GM18867 (cell line): ENCODE measurements around the gene CRTC1.

ENCODE experiments used
- ATAC-seq: cut with Tn5 transposase; IDR thresholded peaks from one replicate; pipeline ENCODE4 v1.9.1; 2021; ENCODE audit warnings: mild to moderate bottlenecking, moderate library complexity; ENCODE audit not compliant: unreplicated experiment

Gene CRTC1

DNA sequence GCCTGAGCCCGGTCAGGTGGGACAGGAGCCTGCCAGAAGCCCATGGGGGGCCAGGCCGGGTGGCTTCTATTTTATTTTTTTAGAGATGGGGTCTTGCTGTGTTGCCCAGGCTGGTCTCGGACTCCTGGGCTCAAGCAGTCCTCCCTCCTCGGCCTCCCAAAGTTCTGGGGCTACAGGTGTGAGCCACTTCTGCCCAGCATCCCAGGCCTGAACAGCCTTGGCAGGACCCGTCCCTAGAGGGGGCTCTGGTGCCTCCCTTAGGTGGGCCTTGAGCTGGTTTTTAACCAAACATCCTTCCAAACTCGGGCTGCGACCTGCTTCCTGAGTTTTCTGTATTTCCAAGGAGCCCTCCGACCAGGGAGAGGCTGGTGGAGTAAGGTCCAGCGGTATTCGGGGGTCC is 97.2 kb downstream of the CRTC1 start:
- ATAC-seq = no peak

DNA sequence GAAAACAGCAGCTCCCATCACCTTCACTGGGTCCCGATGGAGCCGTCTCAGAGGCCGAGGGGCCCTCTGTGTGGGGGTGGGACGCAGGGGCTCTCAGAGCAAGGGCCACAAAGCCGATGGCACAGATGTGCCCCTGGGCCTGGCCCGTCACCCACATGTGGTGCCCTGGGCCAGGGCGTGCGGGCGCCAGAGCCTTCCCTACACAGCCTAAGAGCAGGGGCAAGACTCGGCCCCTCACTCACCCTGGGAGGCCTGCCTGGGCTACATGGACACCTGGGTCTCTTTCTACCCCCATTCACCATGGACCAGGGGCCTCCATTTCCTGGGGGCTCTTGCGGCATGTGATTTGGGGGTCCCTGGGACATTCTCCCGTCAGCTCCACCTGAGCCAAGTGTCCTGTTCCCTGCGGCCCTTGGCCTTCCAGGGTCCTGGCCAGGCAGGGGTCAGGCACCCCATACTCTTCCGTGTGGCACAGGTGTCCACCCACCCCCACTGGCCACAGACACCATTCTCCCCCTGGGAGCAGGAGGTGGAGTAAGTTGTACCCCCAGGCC is 97.6 kb downstream of the CRTC1 start:
- no peak for ATAC-seq

DNA sequence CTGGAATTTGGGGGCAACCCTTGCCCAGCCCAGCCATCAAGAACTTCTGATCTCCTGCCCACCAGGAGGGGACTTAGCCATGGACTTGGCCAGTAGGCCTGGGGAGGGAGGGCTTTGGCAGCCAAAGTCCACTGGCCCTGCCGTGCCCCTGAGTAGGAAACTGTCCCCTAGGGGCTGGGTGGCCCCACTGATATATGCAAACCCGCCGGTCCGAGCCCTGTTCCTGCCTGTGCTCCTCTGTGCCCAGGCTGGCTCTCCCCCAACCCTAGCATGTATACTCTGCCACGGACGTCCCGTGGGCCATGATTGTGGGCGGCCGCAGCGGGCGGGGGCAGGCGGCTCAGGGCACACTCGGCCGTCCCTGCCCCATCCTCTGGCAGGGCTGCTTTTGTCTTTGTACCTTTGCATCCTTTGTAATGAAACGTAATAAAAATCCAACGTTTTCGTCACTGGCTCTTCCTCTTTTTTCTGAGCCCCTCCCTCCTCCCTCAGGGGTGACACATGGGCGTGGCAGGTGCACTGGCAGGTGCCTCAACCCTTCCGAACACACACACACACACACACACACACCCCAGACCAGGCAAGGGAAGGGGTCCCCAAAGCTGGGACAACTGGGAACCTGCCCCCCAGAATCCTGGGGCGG is 98.5 kb downstream of the CRTC1 start:
- no peak for ATAC-seq

DNA sequence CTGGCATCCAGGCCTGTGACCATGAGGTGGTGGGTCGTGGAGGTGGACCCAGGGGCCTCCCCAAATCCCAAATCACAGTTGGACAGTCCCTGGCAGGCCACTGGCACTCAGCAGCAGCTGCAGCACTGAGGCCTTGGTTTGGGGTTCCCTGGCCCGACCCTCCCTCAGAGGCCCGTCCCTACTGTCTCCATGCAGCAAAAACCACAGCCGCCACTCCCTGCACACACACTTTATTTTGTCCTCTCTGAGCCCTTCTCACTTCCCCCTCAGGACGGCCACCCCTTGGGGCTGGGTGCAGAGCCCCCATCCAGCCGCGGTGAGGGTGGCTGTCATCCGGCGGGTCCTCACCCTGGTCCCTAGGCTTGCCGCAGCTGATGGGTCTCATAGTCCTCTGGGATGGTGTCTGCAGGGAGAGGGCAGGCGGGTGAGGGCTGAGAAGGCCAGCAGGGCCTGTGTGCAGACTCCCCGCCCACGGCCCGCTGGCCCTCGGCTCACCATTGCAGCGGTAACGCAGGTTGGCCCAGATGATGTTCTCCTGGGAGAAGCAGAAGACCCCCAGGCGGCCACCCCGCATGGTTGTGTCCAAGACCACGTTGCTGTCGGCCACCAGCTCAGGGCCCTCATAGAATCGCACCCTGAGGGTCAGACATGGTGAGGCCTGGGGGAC is 99.2 kb downstream of the CRTC1 start:
- ATAC-seq = no peak

DNA sequence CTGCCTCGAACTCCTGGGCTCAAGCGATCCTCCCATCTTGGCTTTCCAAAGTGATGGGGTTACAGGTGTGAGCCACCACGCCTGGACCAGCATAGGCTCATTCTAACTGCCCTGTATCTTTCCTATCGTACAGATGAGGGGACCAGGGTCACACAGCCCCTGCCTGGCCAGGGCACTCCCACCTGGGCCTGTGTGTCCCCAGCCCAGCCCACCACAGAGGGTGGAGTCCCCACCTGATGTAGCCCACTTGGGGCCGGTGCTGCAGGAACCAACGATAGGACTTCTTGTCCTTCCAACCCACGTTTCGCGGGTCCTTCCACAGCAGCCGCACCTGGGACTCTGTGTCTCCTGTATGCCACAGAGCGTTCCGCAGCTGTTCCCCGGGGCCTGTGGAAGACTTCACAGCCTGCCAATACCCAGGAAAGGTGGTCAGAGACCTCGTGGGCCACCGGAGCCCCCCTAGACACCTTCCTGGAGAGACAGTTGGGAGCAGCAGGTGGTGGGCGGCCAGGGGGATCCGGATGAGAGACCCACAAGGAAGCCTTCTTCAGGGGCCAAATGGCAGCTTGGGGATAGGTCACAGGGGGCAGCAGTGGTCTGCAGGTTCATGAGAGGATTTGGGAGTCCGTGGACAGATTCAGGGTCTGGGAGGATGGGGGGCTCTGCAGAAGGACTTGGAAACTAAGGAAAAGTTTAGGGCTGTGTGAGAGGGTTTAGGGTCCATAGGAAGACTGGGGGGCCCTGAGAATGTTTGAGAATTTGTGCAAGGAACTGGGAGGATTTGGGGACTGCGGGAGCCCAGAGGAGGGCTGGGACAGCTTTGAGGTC is 100.7 kb downstream of the CRTC1 start:
- no peak for ATAC-seq

- no peak for ATAC-seq
Measured at GRCh38 chr19:18784786-18785120, 101.3 kb downstream of the CRTC1 start.

- no peak for ATAC-seq
Measured at GRCh38 chr19:18785179-18786124, 102.0 kb downstream of the CRTC1 start.

DNA sequence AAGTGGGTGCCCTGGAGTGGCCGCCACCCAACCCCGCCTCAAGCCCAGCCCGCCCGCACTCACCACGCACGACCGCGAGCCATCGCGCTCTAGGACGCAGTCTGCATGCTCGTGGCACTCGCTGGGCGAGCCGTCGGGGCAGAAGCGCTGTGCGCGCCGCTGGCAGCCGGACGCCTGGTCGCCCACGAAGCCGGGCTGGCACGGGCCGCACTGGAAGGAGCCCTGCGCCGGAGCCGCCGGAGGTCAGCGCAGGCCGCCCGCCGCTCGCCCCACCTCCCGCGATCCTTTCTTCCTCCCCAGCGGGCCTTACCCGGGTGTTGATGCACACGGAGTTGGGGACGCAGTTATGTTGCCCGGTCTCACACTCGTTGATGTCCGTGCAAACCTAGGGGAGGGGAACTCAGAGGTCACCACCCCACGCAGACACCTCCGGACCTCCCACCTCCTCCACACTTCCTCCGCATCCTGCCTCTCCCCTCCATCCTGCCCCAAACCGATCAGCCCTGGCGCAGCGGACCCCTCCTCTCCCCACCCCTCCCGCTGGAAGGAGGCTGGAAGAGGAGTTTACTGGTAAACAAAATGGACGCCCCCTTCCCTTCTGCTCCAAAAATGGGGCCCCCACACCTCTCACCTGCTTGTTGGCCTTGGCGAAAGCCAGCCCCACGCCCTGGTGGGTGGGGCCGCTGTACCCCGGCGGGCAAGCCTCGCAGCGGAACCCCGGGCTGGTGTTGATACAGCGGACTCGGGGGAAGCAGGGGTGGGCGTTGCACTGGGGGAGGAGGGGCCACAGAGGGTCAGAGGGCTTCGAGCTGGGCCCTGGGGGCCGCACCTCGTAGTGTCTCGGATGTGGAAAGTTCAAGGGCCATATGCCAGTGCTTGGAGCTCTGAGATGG is 105.3 kb downstream of the CRTC1 start:
- ATAC-seq = no peak

DNA sequence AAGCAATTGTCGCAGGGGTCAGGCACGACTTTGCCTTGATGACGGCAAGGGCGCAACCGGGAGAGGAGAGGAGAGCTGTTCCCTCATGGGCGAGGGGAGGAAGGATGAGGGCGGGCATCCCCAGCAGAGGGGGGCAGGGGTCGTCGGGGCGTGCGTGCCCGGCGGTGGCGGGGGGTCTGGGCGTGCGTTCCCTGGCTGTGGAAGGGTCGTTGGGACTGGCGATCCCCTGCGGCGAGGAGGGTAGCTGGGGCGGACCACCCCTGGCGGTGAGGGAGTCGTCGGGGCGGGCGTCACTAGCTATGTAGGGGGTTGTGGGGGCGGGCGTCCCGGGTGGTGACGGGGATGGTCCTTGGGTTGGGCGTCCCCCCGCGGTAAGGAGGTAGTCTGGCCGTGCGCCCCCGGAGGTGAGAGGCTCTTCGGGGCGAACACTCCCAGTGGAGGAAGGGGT is 106.0 kb downstream of the CRTC1 start:
- no peak for ATAC-seq

DNA sequence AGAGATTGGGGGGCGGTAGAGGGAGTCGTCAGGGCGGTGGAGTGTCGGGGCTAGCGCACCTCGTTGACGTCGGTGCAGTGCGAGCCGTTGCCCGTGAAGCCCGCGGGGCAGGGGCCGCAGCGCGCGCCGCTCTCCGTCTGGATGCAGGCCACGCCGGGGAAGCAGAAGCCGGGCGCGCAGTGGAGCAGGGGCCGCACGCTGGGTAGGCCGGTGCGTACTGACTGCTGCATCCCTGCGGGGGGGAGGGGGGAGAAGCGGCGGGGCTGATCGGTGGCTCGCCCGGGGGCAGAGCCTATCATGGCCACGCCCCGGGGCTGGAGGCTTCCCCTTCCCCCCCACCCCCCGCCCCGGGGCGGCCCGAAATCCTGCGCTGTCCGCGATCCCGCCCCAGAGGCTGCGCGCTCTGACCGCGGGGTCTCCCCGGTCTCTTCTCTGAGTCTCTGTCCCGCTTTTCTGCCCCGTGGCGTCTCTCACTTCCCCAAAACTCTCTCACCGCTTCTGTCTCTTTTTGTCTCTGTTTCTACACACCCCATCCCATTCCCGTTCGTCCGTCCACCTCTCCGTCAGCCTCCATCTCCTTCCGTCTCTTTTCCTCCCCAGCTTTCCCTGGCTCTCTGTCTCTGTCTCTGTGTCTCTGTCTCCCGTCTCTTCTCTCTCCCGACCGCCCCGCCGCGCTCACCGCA is 106.5 kb downstream of the CRTC1 start:
- no peak for ATAC-seq

GRCh38 chr19:18790566-18791314 is 107.3 kb downstream of the CRTC1 start, which contains the start of gene COMP:
Gene COMP, minus strand, starts transcription at chr19:18791305. Its CDS starts 36 bp downstream, at chr19:18791269.
- ATAC-seq = no peak

GRCh38 chr19:18791315-18791678 is 107.8 kb downstream of the CRTC1 start:
- no peak for ATAC-seq

DNA sequence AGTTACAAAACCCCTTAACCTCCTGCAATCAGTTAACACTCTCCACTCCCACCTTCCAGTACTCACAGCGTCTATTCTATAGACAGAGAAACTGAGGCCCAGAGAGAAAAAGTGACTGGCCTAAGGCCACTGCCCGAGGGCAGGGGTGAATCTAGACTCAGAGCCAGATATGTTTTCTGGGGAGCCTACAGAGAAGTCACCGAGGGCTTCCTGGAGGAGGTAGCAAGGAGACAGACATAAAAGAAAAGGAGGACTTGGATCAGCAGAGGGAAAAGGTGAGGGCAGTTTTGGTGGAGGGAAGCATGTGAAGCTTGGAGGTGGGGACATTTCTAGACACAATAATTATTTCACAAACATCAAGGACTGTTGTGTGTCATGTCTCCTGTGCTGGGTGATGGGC is 109.2 kb downstream of the CRTC1 start:
- no peak for ATAC-seq

DNA sequence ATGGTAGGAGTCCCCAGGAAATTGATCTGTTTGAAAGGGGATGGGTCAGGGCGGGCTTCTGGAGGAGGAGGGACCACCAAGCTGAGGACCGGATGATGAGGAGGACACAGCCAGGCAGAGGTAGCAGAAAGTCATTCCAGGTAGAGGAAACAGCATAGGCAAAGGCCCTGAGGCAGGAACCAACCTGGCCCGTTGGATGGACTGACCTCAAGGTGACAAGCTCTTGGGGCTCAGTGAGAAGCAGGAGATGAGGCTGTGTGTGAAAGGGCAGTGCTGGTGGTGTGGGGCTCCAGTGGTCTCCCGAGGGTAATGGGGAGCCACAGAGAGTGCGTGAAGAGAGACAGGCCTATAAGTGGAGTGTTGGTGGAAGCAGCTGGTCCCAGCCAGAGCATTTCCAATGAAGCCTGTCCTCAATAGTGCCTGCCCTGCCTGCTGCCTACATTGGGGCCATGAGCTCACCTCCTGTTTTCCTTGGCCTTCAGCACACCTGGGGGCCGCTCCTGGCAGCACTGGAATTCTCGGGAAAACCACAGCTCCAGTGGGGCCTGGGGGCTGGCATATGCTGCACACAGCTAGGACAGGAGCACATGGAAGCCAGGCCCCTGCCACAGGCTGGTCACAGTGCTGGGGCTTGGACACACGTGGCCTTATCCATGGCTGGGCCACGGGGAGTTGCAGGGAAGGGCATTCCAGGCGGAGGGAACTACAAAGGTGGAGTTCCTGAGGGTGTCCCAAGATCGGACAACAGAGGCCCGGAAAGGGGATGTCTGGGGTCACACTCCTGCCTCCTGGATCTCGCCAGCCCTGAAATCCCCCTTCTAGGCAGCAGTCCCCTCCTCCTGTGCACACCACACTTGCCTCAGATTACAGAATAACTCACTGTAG is 109.9 kb downstream of the CRTC1 start:
- no peak for ATAC-seq

GRCh38 chr19:18794029-18794313 is 110.5 kb downstream of the CRTC1 start:
- ATAC-seq = no peak

DNA sequence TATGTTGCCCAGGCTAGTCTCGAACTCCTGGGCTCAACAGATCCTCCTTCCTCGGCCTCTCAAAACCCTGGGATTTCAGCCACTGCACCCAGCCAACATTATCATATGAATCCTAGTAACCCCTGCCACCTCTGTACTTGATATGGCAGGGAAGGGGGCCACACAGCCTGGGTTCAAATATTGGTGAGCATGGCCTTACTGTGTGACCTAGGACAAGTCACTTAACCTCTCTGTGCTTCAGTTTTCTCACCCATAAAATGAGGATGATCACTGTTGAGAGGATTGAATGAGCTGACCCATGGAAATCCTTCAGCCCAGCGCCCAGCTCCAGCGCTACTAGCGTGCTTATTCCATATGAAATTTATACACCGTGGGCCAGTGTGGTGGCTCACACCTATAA is 111.2 kb downstream of the CRTC1 start:
- ATAC-seq = no peak

GRCh38 chr19:18795540-18795939 is 112.1 kb downstream of the CRTC1 start:
- ATAC-seq = no peak

DNA sequence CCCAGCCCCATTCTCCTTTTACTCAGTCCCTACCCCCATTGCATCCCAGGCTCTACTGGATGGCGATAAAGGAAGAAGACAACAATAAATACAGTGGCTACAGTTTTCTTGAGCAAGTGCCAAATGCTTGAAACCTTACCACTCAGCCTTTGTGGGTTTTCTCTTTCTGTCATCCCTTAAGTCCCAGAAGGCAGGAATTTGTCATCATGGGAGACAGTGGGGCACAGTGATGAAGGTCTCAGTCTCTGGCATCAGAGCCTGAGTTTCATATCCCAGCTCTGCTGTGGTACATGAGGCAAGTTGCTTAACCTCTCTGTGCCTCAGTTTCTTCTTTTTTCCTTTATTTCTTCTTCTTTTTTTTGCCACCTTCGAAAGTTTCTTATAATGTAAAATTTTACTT is 112.8 kb downstream of the CRTC1 start:
- no peak for ATAC-seq
